ENCODE measurements around the gene AK5.

AK5 gene

GRCh38 chr1:77582905-77583304 lies 301.1 kb downstream of the AK5 start:
- TF ChIP-seq CTCF (IDR thresholded peaks at IDR 0.05; ENCODE audit: low read depth, low read length), result no peak
- TF ChIP-seq MYC (IDR thresholded peaks at IDR 0.05; ENCODE audit: low read depth, low read length), result no peak
- TF ChIP-seq MAX (IDR thresholded peaks at IDR 0.05; ENCODE audit: low read depth, low read length), result no peak
- no peak for TF ChIP-seq POLR2A (IDR thresholded peaks at IDR 0.05; ENCODE audit: extremely low read depth, insufficient read length)
- no peak overlapping the region for H3K4me3 ChIP-seq (ENCODE audit: low read depth, low read length)
- DNase-seq (ENCODE audit: low read depth), result no peak

- no peak for TF ChIP-seq CTCF (IDR thresholded peaks at IDR 0.05; ENCODE audit: low read depth, low read length)
- TF ChIP-seq MAX (IDR thresholded peaks at IDR 0.05; ENCODE audit: low read depth, low read length), result no peak
- no peak for TF ChIP-seq MYC (IDR thresholded peaks at IDR 0.05; ENCODE audit: low read depth, low read length)
- no peak for TF ChIP-seq POLR2A (IDR thresholded peaks at IDR 0.05; ENCODE audit: extremely low read depth, insufficient read length)
- DNase-seq (ENCODE audit: low read depth), result no peak
- H3K4me3 ChIP-seq (ENCODE audit: low read depth, low read length), result no peak overlapping the region
Observed at GRCh38 chr1:77583483-77583882, 301.7 kb downstream of the AK5 start.

- DNase-seq (ENCODE audit: low read depth), result no peak
- no peak for TF ChIP-seq MAX (IDR thresholded peaks at IDR 0.05; ENCODE audit: low read depth, low read length)
- TF ChIP-seq CTCF (IDR thresholded peaks at IDR 0.05; ENCODE audit: low read depth, low read length), result no peak
- no peak for TF ChIP-seq MYC (IDR thresholded peaks at IDR 0.05; ENCODE audit: low read depth, low read length)
- TF ChIP-seq POLR2A (IDR thresholded peaks at IDR 0.05; ENCODE audit: extremely low read depth, insufficient read length), result no peak
- H3K4me3 ChIP-seq (ENCODE audit: low read depth, low read length), result no peak overlapping the region
Observed at GRCh38 chr1:77584884-77585283, 303.1 kb downstream of the AK5 start.

GRCh38 chr1:77585610-77586314 lies 303.9 kb downstream of the AK5 start:
- DNase-seq (ENCODE audit: low read depth), result no peak
- TF ChIP-seq MYC (IDR thresholded peaks at IDR 0.05; ENCODE audit: low read depth, low read length) (no peak), POLR2A (IDR thresholded peaks at IDR 0.05; ENCODE audit: extremely low read depth, insufficient read length) (no peak), MAX (IDR thresholded peaks at IDR 0.05; ENCODE audit: low read depth, low read length) (no peak), CTCF (IDR thresholded peaks at IDR 0.05; ENCODE audit: low read depth, low read length) (no peak)
- H3K4me3 ChIP-seq (ENCODE audit: low read depth, low read length), result no peak overlapping the region

GRCh38 chr1:77589231-77589630 lies 307.4 kb downstream of the AK5 start:
- TF ChIP-seq MAX (IDR thresholded peaks at IDR 0.05; ENCODE audit: low read depth, low read length) (no peak), CTCF (IDR thresholded peaks at IDR 0.05; ENCODE audit: low read depth, low read length) (no peak), MYC (IDR thresholded peaks at IDR 0.05; ENCODE audit: low read depth, low read length) (no peak), POLR2A (IDR thresholded peaks at IDR 0.05; ENCODE audit: extremely low read depth, insufficient read length) (no peak)

More at GRCh38 chr1:77589231-77589630, 307.4 kb downstream of the AK5 start:
- DNase-seq (ENCODE audit: low read depth), result no peak
- H3K4me3 ChIP-seq (ENCODE audit: low read depth, low read length), result no peak overlapping the region

Measured in NB4 (cell line).